Neuron (in vitro differentiated cells): ENCODE measurements around the gene PZP.
"Not testable (repeated sequence)": the region's sequence is repeated elsewhere in the genome, so short reads cannot be mapped to it uniquely, and the experiment has no call there.

Experiments
- H2AFZ ChIP-seq: one replicate; pipeline ENCODE4 v1.6.1; 2013; ENCODE audit warnings: low read depth, mild to moderate bottlenecking, inconsistent platforms, low read length, moderate library complexity
- H3K27me3 ChIP-seq: one replicate; pipeline ENCODE4 v1.6.1; 2013; ENCODE audit warnings: low read length; ENCODE audit not compliant: insufficient read depth
- H3K36me3 ChIP-seq: one replicate; pipeline ENCODE4 v1.6.1; 2013; ENCODE audit warnings: low read length; ENCODE audit not compliant: insufficient read depth
- H3K4me1 ChIP-seq: one replicate; pipeline ENCODE4 v1.6.1; 2013; ENCODE audit warnings: low read length; ENCODE audit not compliant: insufficient read depth
- H3K4me3 ChIP-seq: 2 replicates; pipeline ENCODE4 v1.5.1; 2013; ENCODE audit warnings: mild to moderate bottlenecking, low read length, moderate library complexity
- H3K9me3 ChIP-seq: one replicate; pipeline ENCODE4 v1.6.1; 2013; ENCODE audit warnings: low read length

Gene PZP

GRCh38 chr12:9208229-9208628 lies at the start of gene PZP:
Gene PZP (minus strand): TSS chr12:9208395. CDS start chr12:9208341, 54 bp downstream.
- H2AFZ ChIP-seq: no peak within 1 kb of the TSS
- H3K4me3 ChIP-seq: no peak within 1 kb of the TSS
- H3K4me1 ChIP-seq: no peaks in the 10 kb centered on the region
- H3K9me3 ChIP-seq: peaks cover 3% of the 10 kb centered on the region
- H3K36me3 ChIP-seq: no peaks in the 10 kb centered on the region
- no peaks in the 10 kb centered on the region for H3K27me3 ChIP-seq

DNA sequence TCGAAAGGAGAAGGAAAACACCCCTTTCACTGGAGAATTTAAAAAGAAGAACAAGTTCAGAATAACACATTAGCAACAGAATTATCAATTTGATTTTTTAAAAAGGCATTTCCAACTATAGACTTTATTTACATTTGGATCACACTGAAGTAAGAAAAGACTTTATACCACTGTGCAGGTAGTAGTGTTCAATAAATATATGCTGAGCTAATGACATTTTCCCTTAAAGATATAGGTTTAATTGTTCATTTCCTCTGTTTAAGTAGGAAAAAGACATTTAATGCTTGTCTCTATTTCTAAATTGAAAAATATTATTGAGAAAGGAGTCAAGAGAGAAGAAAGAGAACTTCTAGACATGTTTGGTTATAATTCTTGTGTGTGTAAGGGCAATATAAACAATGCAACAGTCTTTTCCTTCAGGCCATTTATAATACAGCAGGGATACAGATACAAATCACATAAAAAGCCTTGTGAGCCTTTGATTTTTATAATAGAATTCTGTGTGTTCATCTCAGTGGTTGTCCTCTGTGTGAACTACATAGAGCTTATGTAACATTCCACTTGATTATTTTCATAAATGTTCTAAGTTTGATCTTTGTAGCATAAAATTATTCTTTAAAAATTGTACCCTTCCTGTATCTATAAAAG lies 48.7 kb upstream of the PZP start:
- H3K27me3 ChIP-seq: no peaks in the 10 kb centered on the region
- peaks cover 2% of the 10 kb centered on the region for H3K4me1 ChIP-seq
- H3K9me3 ChIP-seq: no peaks in the 10 kb centered on the region
- no peaks in the 10 kb centered on the region for H3K36me3 ChIP-seq
- H2AFZ ChIP-seq: no peak overlapping the region
- H3K4me3 ChIP-seq: no peak overlapping the region

DNA sequence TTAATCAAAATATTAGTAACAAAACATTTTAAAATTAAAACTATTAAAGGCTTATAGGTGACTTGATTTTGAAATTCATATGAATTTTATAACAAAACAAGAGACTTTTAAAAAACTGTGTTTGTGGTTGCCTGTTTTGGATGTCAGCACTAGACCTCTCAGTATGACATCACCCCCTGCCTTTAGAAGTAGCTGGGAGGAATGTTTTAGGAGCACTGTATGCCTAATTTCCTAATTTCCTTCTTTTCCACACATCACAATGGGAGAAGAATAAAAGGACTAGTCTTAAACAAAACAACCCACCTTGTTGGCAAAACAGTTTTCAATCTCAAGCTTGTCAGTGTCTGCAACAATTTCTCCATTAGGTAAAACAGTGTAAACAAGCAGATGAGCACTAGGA lies 48.1 kb upstream of the PZP start:
- Histone ChIP-seq H2AFZ (no peak overlapping the region), H3K4me1 (peaks cover 2% of the 10 kb centered on the region), H3K36me3 (no peaks in the 10 kb centered on the region), H3K27me3 (no peaks in the 10 kb centered on the region), H3K9me3 (no peaks in the 10 kb centered on the region), H3K4me3 (no peak overlapping the region)

DNA sequence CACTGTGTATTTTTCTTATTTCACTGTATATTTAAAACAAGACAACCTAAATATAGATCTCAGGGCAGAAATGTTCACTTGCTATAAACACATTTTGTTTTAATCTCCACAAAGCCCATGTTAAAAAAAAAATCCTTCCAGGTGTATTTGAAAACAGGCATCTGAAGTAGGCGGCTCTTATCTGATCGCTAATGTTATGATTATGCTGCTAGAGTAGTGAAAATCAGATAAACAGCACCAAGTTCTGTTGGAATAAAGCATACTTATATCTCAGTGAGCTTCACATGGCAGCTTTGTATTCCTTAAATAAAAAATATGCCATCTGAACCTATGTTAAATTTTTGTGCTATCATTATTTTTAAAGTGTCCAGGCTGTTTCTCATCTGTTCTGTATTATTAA lies 47.6 kb upstream of the PZP start:
- Histone ChIP-seq H2AFZ (no peak overlapping the region), H3K27me3 (no peaks in the 10 kb centered on the region), H3K4me1 (peaks cover 2% of the 10 kb centered on the region), H3K4me3 (no peak overlapping the region), H3K36me3 (no peaks in the 10 kb centered on the region), H3K9me3 (no peaks in the 10 kb centered on the region)

- H3K4me3 ChIP-seq: no peak overlapping the region
- no peaks in the 10 kb centered on the region for H3K27me3 ChIP-seq
- H2AFZ ChIP-seq: no peak overlapping the region
- no peaks in the 10 kb centered on the region for H3K36me3 ChIP-seq
- H3K4me1 ChIP-seq: peaks cover 2% of the 10 kb centered on the region
- no peaks in the 10 kb centered on the region for H3K9me3 ChIP-seq
Observed at GRCh38 chr12:9253464-9253863, 45.3 kb upstream of the PZP start.

DNA sequence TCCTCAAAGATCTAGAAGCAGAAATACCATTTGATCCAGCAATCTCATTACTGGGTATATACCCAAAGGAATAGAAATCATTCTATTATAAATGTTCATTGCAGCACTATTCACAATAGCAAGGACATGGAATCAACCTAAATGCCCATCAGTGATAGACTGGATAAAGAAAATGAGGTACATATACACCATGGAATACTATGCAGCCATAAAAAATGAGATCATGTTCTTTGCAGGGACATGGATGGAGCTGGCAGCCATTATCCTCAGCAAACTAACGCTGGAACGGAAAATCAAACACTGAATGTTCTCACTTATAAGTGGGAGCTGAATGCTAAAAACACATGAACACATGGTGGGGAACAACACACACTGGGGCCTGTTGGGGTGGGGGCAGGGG lies 44.6 kb upstream of the PZP start:
- not testable (repeated sequence) for H3K4me1 ChIP-seq, H3K9me3 ChIP-seq, H2AFZ ChIP-seq, H3K4me3 ChIP-seq, H3K27me3 ChIP-seq, H3K36me3 ChIP-seq

DNA sequence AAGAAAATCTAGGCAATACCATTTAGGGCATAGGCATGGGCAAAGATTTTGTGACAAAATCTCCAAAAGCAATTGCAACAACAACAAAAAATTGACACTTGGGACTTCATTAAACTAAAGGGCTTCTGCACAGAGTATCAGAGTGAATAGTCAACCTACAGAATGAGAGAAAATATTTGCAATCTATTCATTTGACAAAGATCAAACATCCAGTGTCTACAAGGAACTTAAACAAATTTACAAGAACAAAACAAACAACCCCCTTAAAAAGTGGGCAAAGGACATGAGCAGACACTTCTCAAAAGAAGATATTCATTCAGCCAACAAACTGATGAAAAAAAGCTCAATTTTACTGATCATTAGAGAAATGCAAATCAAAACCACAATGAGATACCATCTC lies 44.1 kb upstream of the PZP start:
- Histone ChIP-seq H3K27me3 (no peaks in the 10 kb centered on the region), H2AFZ (no peak overlapping the region), H3K9me3 (no peaks in the 10 kb centered on the region), H3K4me1 (peaks cover 2% of the 10 kb centered on the region), H3K4me3 (no peak overlapping the region), H3K36me3 (no peaks in the 10 kb centered on the region)

GRCh38 chr12:9248435-9248834 lies 40.2 kb upstream of the PZP start:
- H3K4me1 ChIP-seq: no peaks in the 10 kb centered on the region
- no peaks in the 10 kb centered on the region for H3K36me3 ChIP-seq
- H3K4me3 ChIP-seq: no peak overlapping the region

GRCh38 chr12:9244894-9245293 lies 36.7 kb upstream of the PZP start:
- H3K36me3 ChIP-seq: no peaks in the 10 kb centered on the region
- no peaks in the 10 kb centered on the region for H3K27me3 ChIP-seq
- H3K4me1 ChIP-seq: no peaks in the 10 kb centered on the region
- H2AFZ ChIP-seq: no peak overlapping the region
- no peaks in the 10 kb centered on the region for H3K9me3 ChIP-seq
- no peak overlapping the region for H3K4me3 ChIP-seq

More at GRCh38 chr12:9248435-9248834, 40.2 kb upstream of the PZP start:
- Histone ChIP-seq H3K9me3 (no peaks in the 10 kb centered on the region), H3K27me3 (no peaks in the 10 kb centered on the region), H2AFZ (no peak overlapping the region)

- Histone ChIP-seq H2AFZ (no peak overlapping the region), H3K27me3 (no peaks in the 10 kb centered on the region), H3K4me1 (no peaks in the 10 kb centered on the region), H3K4me3 (no peak overlapping the region), H3K36me3 (no peaks in the 10 kb centered on the region), H3K9me3 (no peaks in the 10 kb centered on the region)
Observed at GRCh38 chr12:9243999-9244649, 35.9 kb upstream of the PZP start.

DNA sequence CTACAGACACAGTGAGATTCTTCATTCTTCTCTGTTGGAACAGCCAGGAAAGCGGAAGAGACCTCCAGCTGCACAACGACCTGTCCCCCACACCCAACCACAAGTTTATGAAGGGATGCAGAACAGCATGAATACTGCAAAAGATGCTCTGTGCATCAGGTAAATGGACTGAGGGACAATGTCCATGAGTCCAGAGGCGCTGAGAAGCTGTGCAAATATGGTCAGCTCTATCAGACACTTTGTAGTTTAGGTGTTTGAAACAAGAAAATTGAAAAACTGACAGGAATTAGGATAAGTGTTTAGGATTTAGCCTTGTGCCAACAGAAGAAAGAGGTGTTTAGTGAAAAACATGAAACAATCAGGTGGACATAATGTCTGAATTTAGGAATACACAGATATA lies 33.1 kb upstream of the PZP start:
- H3K4me3 ChIP-seq: no peak overlapping the region

DNA sequence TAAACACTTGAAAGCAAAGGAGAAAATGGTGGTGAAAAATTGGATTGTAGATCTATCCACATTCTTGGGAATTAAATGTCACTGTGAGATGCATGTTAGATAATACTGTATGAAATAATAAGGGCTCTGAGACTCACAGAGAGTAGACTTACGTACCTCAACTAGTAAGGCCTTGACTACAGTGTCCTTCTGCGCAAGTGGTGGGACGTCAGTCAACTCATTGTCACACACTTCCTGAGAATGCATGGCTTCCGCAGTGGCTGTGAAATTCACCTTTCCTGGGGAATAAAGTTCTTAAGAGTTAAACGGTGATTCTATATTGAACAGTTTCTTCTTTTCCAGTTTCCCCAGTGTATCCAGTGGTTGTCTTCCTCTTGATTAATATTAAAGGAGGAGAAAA lies 32.6 kb upstream of the PZP start:
- no peaks in the 10 kb centered on the region for H3K9me3 ChIP-seq
- no peaks in the 10 kb centered on the region for H3K27me3 ChIP-seq
- no peaks in the 10 kb centered on the region for H3K4me1 ChIP-seq
- H3K36me3 ChIP-seq: no peaks in the 10 kb centered on the region
- no peak overlapping the region for H3K4me3 ChIP-seq
- no peak overlapping the region for H2AFZ ChIP-seq

More for the DNA sequence above, 33.1 kb upstream of the PZP start:
- H2AFZ ChIP-seq: no peak overlapping the region
- H3K36me3 ChIP-seq: no peaks in the 10 kb centered on the region
- H3K27me3 ChIP-seq: no peaks in the 10 kb centered on the region
- H3K4me1 ChIP-seq: no peaks in the 10 kb centered on the region
- no peaks in the 10 kb centered on the region for H3K9me3 ChIP-seq

GRCh38 chr12:9240004-9240635 lies 31.9 kb upstream of the PZP start:
- H3K9me3 ChIP-seq, H2AFZ ChIP-seq, H3K4me3 ChIP-seq, H3K4me1 ChIP-seq, H3K36me3 ChIP-seq, H3K27me3 ChIP-seq: not testable (repeated sequence)
